Tibial artery (tissue), 4 donors: ENCODE measurements around the gene ELF1.

Experiments
- DNase-seq, 2 donors: peaks; one replicate each; pipeline ENCODE4 v3.0.0-alpha.2; 2019
- H3K27ac ChIP-seq, 2 donors: fragments of 200-600 bp; sonication (generic) in 1 of 2; 1 replicate in 1 of 2; 2 replicates in 1 of 2; pipeline ENCODE4 v1.5.1; 2018 to 2019; ENCODE audit warnings: mild to moderate bottlenecking in 1 of 2
- H3K27me3 ChIP-seq, 2 donors: fragments of 200-600 bp; sonication (generic) in 1 of 2; one replicate each; pipeline versions ENCODE4 v1.5.1 to v1.6.0; 2016 to 2019
- H3K36me3 ChIP-seq, 3 donors: fragments of 200-600 bp; sonication (generic) in 2 of 3; one replicate each; pipeline ENCODE4 v1.5.1; 2016 to 2019; ENCODE audit warnings: mild to moderate bottlenecking in 2 of 3
- H3K4me1 ChIP-seq, 4 donors: fragments of 200-600 bp; sonication (generic) in 2 of 4; 1 replicate in 3 of 4; 2 replicates in 1 of 4; pipeline ENCODE4 v1.5.1; 2016 to 2019
- H3K4me3 ChIP-seq, 2 donors: fragments of 200-600 bp; sonication (generic) in 1 of 2; 1 replicate in 1 of 2; 2 replicates in 1 of 2; pipeline ENCODE4 v1.5.1; 2018 to 2019; ENCODE audit warnings: mild to moderate bottlenecking in 2 of 2
- H3K9me3 ChIP-seq, 3 donors: fragments of 200-600 bp; sonication (generic) in 1 of 3; one replicate each; pipeline ENCODE4 v1.5.1; 2016 to 2019
- intact Hi-C: fragments of 100-400 bp; cut with DNase I; formaldehyde crosslinking; loops from one replicate; pipeline ENCODE4 v1.15.0; 2023; ENCODE audit warnings: low total_unique reads
- TF ChIP-seq, protein P1 (sequence below), 2 experiments: fragments of 200-600 bp in 1 of 2; fragments of 450-650 bp in 1 of 2; IDR thresholded peaks; one replicate each; pipeline ENCODE4 v1.5.1; 2017 to 2019; ENCODE audit warnings: antibody characterized with exemption in 2 of 2, mild to moderate bottlenecking in 1 of 2, moderate library complexity in 1 of 2

The ELF1 gene

GRCh38 chr13:41008349-41008980 lies 10.7 kb downstream of the ELF1 start:
- H3K36me3 ChIP-seq, result no peaks in the 10 kb centered on the region
- TF ChIP-seq, protein P1, sequence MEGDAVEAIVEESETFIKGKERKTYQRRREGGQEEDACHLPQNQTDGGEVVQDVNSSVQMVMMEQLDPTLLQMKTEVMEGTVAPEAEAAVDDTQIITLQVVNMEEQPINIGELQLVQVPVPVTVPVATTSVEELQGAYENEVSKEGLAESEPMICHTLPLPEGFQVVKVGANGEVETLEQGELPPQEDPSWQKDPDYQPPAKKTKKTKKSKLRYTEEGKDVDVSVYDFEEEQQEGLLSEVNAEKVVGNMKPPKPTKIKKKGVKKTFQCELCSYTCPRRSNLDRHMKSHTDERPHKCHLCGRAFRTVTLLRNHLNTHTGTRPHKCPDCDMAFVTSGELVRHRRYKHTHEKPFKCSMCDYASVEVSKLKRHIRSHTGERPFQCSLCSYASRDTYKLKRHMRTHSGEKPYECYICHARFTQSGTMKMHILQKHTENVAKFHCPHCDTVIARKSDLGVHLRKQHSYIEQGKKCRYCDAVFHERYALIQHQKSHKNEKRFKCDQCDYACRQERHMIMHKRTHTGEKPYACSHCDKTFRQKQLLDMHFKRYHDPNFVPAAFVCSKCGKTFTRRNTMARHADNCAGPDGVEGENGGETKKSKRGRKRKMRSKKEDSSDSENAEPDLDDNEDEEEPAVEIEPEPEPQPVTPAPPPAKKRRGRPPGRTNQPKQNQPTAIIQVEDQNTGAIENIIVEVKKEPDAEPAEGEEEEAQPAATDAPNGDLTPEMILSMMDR (IDR thresholded peaks at IDR 0.05), result no peak
- H3K9me3 ChIP-seq, result no peaks in the 10 kb centered on the region
- no peak overlapping the region for H3K4me3 ChIP-seq
- H3K27ac ChIP-seq, result no peak overlapping the region
- no peak for DNase-seq
- intact Hi-C loops, result no loop called here
- peaks cover 0 to 47% (median 4%) of the 10 kb centered on the region in 4 donors for H3K4me1 ChIP-seq
- H3K27me3 ChIP-seq, result no peaks in the 10 kb centered on the region

- no peak overlapping the region for H3K27ac ChIP-seq
- TF ChIP-seq, protein P1 (IDR thresholded peaks at IDR 0.05), result no peak
- no peaks in the 10 kb centered on the region for H3K27me3 ChIP-seq
- H3K36me3 ChIP-seq, result no peaks in the 10 kb centered on the region
- peaks cover 0 to 47% (median 4%) of the 10 kb centered on the region in 4 donors for H3K4me1 ChIP-seq
- no peak overlapping the region for H3K4me3 ChIP-seq
- intact Hi-C loops, result no loop called here
- no peaks in the 10 kb centered on the region for H3K9me3 ChIP-seq
- no peak for DNase-seq
These were observed 11.4 kb downstream of the ELF1 start for GRCh38 chr13:41007744-41008128.

DNA sequence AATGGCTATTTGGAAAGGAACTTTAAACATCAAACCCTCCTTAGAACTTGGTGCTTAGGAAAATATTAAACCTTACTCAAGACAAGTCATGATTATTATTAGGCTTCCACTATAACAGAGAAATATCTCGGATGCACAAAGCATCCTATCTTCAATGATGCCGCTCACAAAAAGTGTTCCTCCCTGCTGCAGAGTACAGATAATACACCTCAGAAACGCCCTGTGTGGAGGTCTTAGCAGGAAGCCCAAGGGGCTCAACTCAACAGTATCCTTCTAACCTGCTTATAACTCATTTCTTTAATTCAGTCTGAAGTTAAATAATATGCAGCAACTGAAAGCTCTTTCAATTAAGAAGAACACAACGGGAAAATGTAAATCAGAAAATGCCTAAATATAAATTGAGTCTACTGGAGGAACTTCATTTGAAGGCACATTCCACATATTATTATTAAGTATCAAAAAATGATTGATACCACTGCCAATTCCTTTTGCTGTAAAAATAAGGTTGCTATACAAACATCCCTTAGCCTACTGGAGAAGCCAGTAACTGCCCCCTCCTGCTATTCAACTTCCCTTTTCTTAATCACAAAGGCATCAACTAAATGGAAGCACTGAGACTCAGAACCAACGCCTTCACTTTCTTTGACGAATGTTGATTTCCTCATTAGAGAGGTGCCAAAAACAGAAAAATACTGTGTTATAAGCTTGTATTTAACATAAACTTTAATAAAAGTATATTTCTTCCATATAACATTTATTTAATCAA lies 12.0 kb downstream of the ELF1 start:
- intact Hi-C loops, result no loop called here

GRCh38 chr13:41006306-41006705 lies 12.8 kb downstream of the ELF1 start:
- intact Hi-C loops, result no loop called here
- no peaks in the 10 kb centered on the region for H3K36me3 ChIP-seq
- TF ChIP-seq, protein P1 (IDR thresholded peaks at IDR 0.05), result no peak
- no peaks in the 10 kb centered on the region for H3K9me3 ChIP-seq
- H3K4me1 ChIP-seq, result peaks cover 0 to 47% (median 4%) of the 10 kb centered on the region in 4 donors
- no peaks in the 10 kb centered on the region for H3K27me3 ChIP-seq
- H3K27ac ChIP-seq, result no peak overlapping the region
- DNase-seq, result no peak
- H3K4me3 ChIP-seq, result no peak overlapping the region

More for the DNA sequence above, 12.0 kb downstream of the ELF1 start:
- Histone ChIP-seq H3K27me3 (no peaks in the 10 kb centered on the region), H3K27ac (no peak overlapping the region), H3K36me3 (no peaks in the 10 kb centered on the region), H3K4me1 (peaks cover 0 to 47% (median 4%) of the 10 kb centered on the region in 4 donors), H3K9me3 (no peaks in the 10 kb centered on the region), H3K4me3 (no peak overlapping the region)
- TF ChIP-seq, protein P1 (IDR thresholded peaks at IDR 0.05), result no peak
- DNase-seq, result no peak

- Histone ChIP-seq H3K36me3 (no peaks in the 10 kb centered on the region), H3K4me1 (peaks cover 0 to 47% (median 4%) of the 10 kb centered on the region in 4 donors), H3K27ac (no peak overlapping the region), H3K4me3 (no peak overlapping the region), H3K27me3 (no peaks in the 10 kb centered on the region), H3K9me3 (no peaks in the 10 kb centered on the region)
- intact Hi-C loops, result no loop called here
- no peak for DNase-seq
- TF ChIP-seq, protein P1 (IDR thresholded peaks at IDR 0.05), result no peak
These were observed 13.4 kb downstream of the ELF1 start for GRCh38 chr13:41005704-41006103.
